HEK293T (cell line): ENCODE data around the gene PRPF40A.

Experiments used
- ELF4 ChIP-seq: fragments of 450-650 bp; IDR thresholded peaks from 2 replicates; pipeline ENCODE4 v1.6.1; 2017; ENCODE audit warnings: antibody characterized with exemption
- ZNF384 ChIP-seq: fragments of 450-650 bp; IDR thresholded peaks from 2 replicates; pipeline ENCODE4 v1.6.1; 2016

DNA sequence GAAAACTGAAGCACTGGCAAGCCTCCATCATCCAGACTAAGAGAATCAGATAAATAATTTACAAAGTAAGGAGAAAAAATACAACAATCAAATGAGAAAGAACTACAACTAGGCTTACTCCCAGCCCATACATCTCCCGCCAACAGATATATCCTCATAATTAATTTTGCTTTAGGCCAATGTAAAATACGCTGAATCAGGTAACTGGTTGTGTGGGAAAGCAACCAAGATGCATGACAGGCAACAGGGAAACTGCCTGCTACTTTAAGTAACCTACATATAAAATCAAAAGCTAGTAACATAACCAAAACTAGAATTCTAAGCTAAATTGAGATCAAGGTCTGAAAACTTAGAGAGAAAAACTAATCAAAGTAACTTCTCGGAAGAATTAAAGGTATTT is 21.5 kb downstream of the PRPF40A start:
- TF ChIP-seq ZNF384 = no peak
- TF ChIP-seq ELF4 = no peak
